Body of pancreas (tissue), 4 donors: Measurements from ENCODE around the gene TSGA10IP. TPM values are rescaled to one million over a fixed set of nuclear protein-coding genes. Genes with fewer than 3 reads are reported as not detected.
A peak's percentile ranks its signal among the peaks of the same experiment; 100 is the strongest.

Experiments
- ATAC-seq: fragments of 150-250 bp; one replicate; pipeline ENCODE4 v1.9.1; 2016
- DNase-seq, 4 donors: peaks; one replicate each; pipeline ENCODE4 v3.0.0-alpha.2; 2019
- H3K27ac ChIP-seq, 4 donors: fragments of 200-600 bp; sonication (generic); 1 replicate in 3 of 4; 2 replicates in 1 of 4; pipeline versions ENCODE4 v1.5.1 to v1.6.1; 2016 to 2019; ENCODE audit warnings: mild to moderate bottlenecking in 1 of 4, mixed read lengths in 1 of 4, moderate library complexity in 1 of 4
- H3K27me3 ChIP-seq, 2 donors: fragments of 200-600 bp; sonication (generic); one replicate each; pipeline ENCODE4 v1.6.0; 2016; ENCODE audit warnings: mild to moderate bottlenecking in 1 of 2
- H3K36me3 ChIP-seq, 2 donors: fragments of 200-600 bp; sonication (generic); replicated peaks in 1 of 2; 2 replicates each; pipeline ENCODE4 v1.5.1; 2016; ENCODE audit warnings: low read depth in 2 of 2; ENCODE audit not compliant: insufficient read depth in 1 of 2
- H3K4me1 ChIP-seq: fragments of 200-600 bp; sonication (generic); one replicate; pipeline ENCODE4 v1.6.0; 2016
- H3K4me3 ChIP-seq, 2 donors: fragments of 200-600 bp; sonication (generic); 1 replicate in 1 of 2; 2 replicates in 1 of 2; pipeline ENCODE4 v1.5.1; 2016 to 2019
- H3K9me3 ChIP-seq, 3 donors: fragments of 200-600 bp; sonication (generic); 1 replicate in 2 of 3; 2 replicates in 1 of 3; pipeline ENCODE4 v1.5.1; 2016
- POLR2A ChIP-seq, 3 donors: fragments of 450-650 bp; IDR thresholded peaks; one replicate each; pipeline ENCODE4 v1.6.1; 2016; ENCODE audit warnings: antibody characterized with exemption in 3 of 3, mild to moderate bottlenecking in 2 of 3
- WGBS, 2 donors: methylation state at CpG; one replicate each; pipeline ENCODE4 v1.1.5; 2017; 5-methylcytosine and 5-hydroxymethylcytosine counted together
- intact Hi-C: fragments of 100-400 bp; cut with DNase I; formaldehyde crosslinking; loops from one replicate; pipeline ENCODE4 v1.15.1; 2023
- total RNA-seq, 2 donors: library from RNA; depleted of rRNA; stranded (reverse); fragments of >200 nt; gene quantifications; one replicate each; pipeline ENCODE4 v1.1.0, GENCODE V29; 2016
- TF ChIP-seq, protein P1 (sequence below), 7 experiments: fragments of 450-650 bp in 4 of 7; fragments of 200-600 bp in 3 of 7; sonication (generic) in 3 of 7; IDR thresholded peaks; one replicate each; pipeline ENCODE4 v1.5.1; 2016 to 2019; ENCODE audit warnings: antibody characterized with exemption in 7 of 7

The TSGA10IP gene
- total RNA-seq, 2 donors from 2014 or later: not detected

DNA sequence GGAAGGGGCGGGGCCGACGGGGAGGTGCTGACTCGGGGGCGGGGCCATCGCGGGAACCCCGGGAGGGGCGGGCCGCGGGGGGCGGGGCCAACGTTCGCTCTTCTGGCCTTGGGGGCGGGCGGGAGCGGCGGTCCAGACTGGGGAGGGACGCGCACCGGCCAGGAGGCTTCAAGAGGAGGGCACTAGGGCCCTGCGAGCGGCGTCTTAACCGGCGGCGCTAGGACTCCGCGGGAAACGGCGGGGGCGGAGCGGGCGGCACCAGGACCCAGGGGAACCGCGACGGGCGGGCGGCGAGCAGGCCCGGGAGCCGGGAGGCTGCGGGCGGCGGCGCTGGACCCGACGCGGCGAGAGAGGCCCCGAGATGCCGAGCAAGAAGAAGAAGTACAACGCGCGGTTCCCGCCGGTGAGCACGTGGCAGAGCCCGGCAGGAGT is 26.1 kb upstream of the TSGA10IP start, which contains the start of gene DRAP1:
Gene DRAP1 (plus strand): TSS at position 286 of the 432 bp plus-strand sequence. CDS start 76 bp downstream, at position 362.
- H3K27ac ChIP-seq: peak within 1 kb of the TSS; percentile 81 to 88 (median 85)
- WGBS, 2 donors: 0% methylated on average over 11 to 54 of the region's 59 CpGs
- TF ChIP-seq, protein P1, sequence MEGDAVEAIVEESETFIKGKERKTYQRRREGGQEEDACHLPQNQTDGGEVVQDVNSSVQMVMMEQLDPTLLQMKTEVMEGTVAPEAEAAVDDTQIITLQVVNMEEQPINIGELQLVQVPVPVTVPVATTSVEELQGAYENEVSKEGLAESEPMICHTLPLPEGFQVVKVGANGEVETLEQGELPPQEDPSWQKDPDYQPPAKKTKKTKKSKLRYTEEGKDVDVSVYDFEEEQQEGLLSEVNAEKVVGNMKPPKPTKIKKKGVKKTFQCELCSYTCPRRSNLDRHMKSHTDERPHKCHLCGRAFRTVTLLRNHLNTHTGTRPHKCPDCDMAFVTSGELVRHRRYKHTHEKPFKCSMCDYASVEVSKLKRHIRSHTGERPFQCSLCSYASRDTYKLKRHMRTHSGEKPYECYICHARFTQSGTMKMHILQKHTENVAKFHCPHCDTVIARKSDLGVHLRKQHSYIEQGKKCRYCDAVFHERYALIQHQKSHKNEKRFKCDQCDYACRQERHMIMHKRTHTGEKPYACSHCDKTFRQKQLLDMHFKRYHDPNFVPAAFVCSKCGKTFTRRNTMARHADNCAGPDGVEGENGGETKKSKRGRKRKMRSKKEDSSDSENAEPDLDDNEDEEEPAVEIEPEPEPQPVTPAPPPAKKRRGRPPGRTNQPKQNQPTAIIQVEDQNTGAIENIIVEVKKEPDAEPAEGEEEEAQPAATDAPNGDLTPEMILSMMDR (IDR thresholded peaks at IDR 0.05): peak in 1 of 7 experiments; percentile 40
- TF ChIP-seq POLR2A (IDR thresholded peaks at IDR 0.05): peak; percentile 46 to 65 (median 53)
- intact Hi-C loops: no loop called here
- ATAC-seq (peak; percentile 92), DNase-seq (peak; percentile 99 to 100 (median 99))
- peaks cover 49% of the 10 kb centered on the region for H3K4me1 ChIP-seq
- no peaks in the 10 kb centered on the region for H3K9me3 ChIP-seq
- H3K27me3 ChIP-seq: no peaks in the 10 kb centered on the region
- peaks cover 2 to 5% of the 10 kb centered on the region in 2 donors for H3K36me3 ChIP-seq
- peak within 1 kb of the TSS; percentile 95 to 99 for H3K4me3 ChIP-seq

DNA sequence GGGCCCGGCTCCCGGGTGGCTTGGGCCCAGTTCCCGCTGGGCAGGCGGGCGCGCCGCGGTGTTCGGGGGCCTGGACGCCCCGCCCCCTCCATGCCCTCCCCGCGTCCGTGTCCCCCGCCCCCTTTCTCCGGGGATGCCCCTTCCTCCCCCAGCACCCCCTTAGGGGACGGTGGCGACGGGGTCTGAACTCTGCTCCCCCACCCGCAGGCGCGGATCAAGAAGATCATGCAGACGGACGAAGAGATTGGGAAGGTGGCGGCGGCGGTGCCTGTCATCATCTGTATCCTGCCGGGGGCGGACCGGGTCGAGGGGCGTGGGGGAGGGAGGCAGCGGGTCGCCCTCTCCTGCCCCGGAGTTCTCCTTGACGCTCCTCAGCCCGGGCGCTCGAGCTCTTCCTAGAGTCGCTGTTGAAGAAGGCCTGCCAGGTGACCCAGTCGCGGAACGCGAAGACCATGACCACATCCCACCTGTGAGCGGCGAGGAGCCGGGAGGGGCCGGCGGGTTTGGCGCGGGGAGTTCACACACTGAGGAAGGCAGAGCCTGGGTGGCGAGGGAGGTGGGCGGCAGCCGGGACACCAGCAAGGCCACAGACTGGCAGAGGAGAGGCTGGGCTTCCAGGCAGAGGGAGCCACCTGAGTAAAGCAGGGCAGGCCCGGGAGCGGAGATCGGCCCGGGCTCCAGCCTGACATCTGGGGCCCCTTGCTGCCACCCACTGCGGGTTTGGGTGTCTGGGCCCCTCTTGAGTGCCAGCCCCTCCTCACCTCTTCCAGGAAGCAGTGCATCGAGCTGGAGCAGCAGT is 25.5 kb upstream of the TSGA10IP start:
- H3K9me3 ChIP-seq: no peaks in the 10 kb centered on the region
- WGBS, 2 donors: 0% methylated on average over 42 of the region's 60 CpGs; no CpG with 5 or more reads in 1 of the 2 donors
- H3K36me3 ChIP-seq: peaks cover 2 to 5% of the 10 kb centered on the region in 2 donors
- no peak for TF ChIP-seq POLR2A (IDR thresholded peaks at IDR 0.05)
- TF ChIP-seq, protein P1 (IDR thresholded peaks at IDR 0.05): no peak
- intact Hi-C loops: loop anchor here (5.0 kb wide), 1 partner anchor 38 kb away; no protein-coding TSS in a partner anchor
- peak; percentile 13 for ATAC-seq
- peak overlapping the region; percentile 72 to 88 (median 80) for H3K27ac ChIP-seq
- H3K27me3 ChIP-seq: no peaks in the 10 kb centered on the region
- H3K4me3 ChIP-seq: peak overlapping the region; percentile 72 to 95
- peak in 3 of 4 donors; percentile 38 to 54 (median 51) for DNase-seq
- peaks cover 49% of the 10 kb centered on the region for H3K4me1 ChIP-seq

DNA sequence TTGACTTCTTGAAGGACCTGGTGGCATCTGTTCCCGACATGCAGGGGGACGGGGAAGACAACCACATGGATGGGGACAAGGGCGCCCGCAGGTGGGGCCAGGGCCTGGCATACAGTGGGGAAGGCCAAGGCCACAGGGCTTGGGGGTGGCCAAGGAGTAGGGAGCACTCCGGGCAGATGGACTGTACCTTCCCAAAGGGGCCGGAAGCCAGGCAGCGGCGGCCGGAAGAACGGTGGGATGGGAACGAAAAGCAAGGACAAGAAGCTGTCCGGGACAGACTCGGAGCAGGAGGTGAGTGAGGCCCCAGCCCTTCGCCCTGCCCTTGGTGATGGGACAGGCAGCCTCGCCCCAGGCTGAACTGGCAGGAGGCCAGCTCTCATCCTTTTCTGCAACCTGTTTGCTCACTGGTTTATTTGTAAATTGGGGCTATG is 24.9 kb upstream of the TSGA10IP start:
- intact Hi-C loops: loop anchor here (5.0 kb wide), 1 partner anchor 37 kb away; no protein-coding TSS in a partner anchor
- H3K4me3 ChIP-seq: peak overlapping the region; percentile 72 to 95
- TF ChIP-seq POLR2A (IDR thresholded peaks at IDR 0.05): no peak
- TF ChIP-seq, protein P1 (IDR thresholded peaks at IDR 0.05): no peak
- ATAC-seq (no peak), DNase-seq (no peak)
- no peak overlapping the region for H3K27ac ChIP-seq
- no peaks in the 10 kb centered on the region for H3K9me3 ChIP-seq
- no peaks in the 10 kb centered on the region for H3K27me3 ChIP-seq
- 55 to 60% methylated on average over 13 of the region's 15 CpGs for WGBS, 2 donors
- H3K4me1 ChIP-seq: peaks cover 44% of the 10 kb centered on the region
- peaks cover 2 to 5% of the 10 kb centered on the region in 2 donors for H3K36me3 ChIP-seq

DNA sequence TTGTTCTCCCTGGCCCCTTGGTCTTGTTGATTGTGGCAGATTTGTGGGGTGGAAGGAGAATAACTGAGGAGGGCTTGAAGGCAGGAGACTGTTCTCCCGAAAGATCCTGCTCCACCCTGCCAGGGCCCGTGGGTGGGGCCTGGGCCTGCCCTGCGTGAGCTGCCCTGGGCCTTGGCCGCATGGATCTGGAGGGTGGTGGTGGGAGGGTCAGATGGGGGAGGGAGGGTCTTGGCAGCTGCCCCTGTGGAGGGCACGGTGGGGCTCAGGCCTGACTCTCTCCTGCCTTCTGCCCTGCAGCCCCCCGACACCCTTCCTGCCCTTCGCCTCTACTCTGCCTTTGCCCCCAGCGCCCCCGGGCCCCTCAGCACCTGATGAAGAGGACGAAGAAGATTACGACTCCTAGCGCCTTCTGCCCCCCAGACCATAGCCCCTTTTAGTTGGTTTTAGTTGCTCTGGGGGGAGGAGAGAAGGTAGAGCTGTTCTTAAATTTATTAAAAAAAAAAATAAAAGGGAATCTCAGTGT is 24.2 kb upstream of the TSGA10IP start:
- no peak for ATAC-seq
- DNase-seq: no peak
- no peaks in the 10 kb centered on the region for H3K27me3 ChIP-seq
- TF ChIP-seq, protein P1 (IDR thresholded peaks at IDR 0.05): no peak
- TF ChIP-seq POLR2A (IDR thresholded peaks at IDR 0.05): no peak
- H3K27ac ChIP-seq: no peak overlapping the region
- intact Hi-C loops: loop anchor here (5.0 kb wide), 1 partner anchor 36 kb away; no protein-coding TSS in a partner anchor
- no peak overlapping the region for H3K4me3 ChIP-seq
- H3K4me1 ChIP-seq: peaks cover 36% of the 10 kb centered on the region
- no peaks in the 10 kb centered on the region for H3K9me3 ChIP-seq
- WGBS, 2 donors: 73 to 96% methylated on average over 8 to 12 of the region's 12 CpGs
- peaks cover 2 to 5% of the 10 kb centered on the region in 2 donors for H3K36me3 ChIP-seq
